HepG2 (cell line): ENCODE data around the gene RIPK3.

Experiments
- CC2D1A ChIP-seq: sonication (generic); formaldehyde crosslinking; IDR thresholded peaks from 2 replicates; pipeline ENCODE4 v1.8.1; 2023; ENCODE audit warnings: mild to moderate bottlenecking, missing genetic modification reagents
- CTCF ChIP-seq: sonication (generic); formaldehyde crosslinking; IDR thresholded peaks from 2 replicates; pipeline ENCODE4 v1.5.0; 2020; ENCODE audit warnings: mild to moderate bottlenecking, missing genetic modification reagents, moderate library complexity
- DMTF1 ChIP-seq: sonication (generic); formaldehyde crosslinking; IDR thresholded peaks from 2 replicates; pipeline ENCODE4 v1.4.0; 2020; ENCODE audit warnings: mild to moderate bottlenecking, missing genetic modification reagents
- ELF1 ChIP-seq: sonication (generic); formaldehyde crosslinking; IDR thresholded peaks from 2 replicates; pipeline ENCODE4 v1.4.0; 2020; ENCODE audit warnings: missing genetic modification reagents
- ELK4 ChIP-seq: sonication (generic); formaldehyde crosslinking; IDR thresholded peaks from 2 replicates; pipeline ENCODE4 v1.9.0; 2021; ENCODE audit warnings: missing genetic modification reagents, borderline replicate concordance
- POLR2AphosphoS5 ChIP-seq: IDR thresholded peaks from 2 replicates; pipeline ENCODE4 v1.6.1; 2012; ENCODE audit warnings: low read depth, low read length
- REST ChIP-seq, 2 experiments: IDR thresholded peaks; 2 replicates each; pipeline ENCODE4 v1.6.1; 2011 to 2012; ENCODE audit warnings: low read length in 2 of 2, borderline replicate concordance in 1 of 2, low read depth in 1 of 2, mild to moderate bottlenecking in 1 of 2, moderate library complexity in 1 of 2
- RFXANK ChIP-seq: IDR thresholded peaks from 2 replicates; pipeline ENCODE4 v1.6.1; 2016
- SNAPC5 ChIP-seq: sonication (generic); formaldehyde crosslinking; IDR thresholded peaks from 2 replicates; pipeline ENCODE4 v1.8.1; 2023; ENCODE audit warnings: mild to moderate bottlenecking, missing genetic modification reagents, borderline replicate concordance
- TCF7L2 ChIP-seq: IDR thresholded peaks from 2 replicates; pipeline ENCODE4 v1.6.1; 2011; ENCODE audit warnings: mild to moderate bottlenecking, low read depth, low read length, moderate library complexity

- TF ChIP-seq CC2D1A (no peak), POLR2AphosphoS5 (no peak), CTCF (CRISPR knock-in tag) (no peak), DMTF1 (CRISPR knock-in tag) (no peak), SNAPC5 (CRISPR knock-in tag) (no peak), TCF7L2 (no peak), ELK4 (CRISPR knock-in tag) (no peak), RFXANK (CRISPR knock-in tag) (no peak), ELF1 (CRISPR knock-in tag) (no peak), REST (IDR thresholded peaks at IDR 0.05; ENCODE audit: borderline replicate concordance in 1 of 2, low read depth in 1 of 2, low read length in 2 of 2) (no peak)
Measured at GRCh38 chr14:24363401-24363800, 23.6 kb upstream of the RIPK3 start.
